GM21529 (cell line): Measurements from ENCODE around the gene SEC14L2.
"Not testable (repeated sequence)": the region's sequence is repeated elsewhere in the genome, so short reads cannot be mapped to it uniquely, and the experiment has no call there.

Source experiments
- ATAC-seq: cut with Tn5 transposase; IDR thresholded peaks from one replicate; pipeline ENCODE4 v1.9.1; 2021; ENCODE audit not compliant: unreplicated experiment

SEC14L2 gene

DNA sequence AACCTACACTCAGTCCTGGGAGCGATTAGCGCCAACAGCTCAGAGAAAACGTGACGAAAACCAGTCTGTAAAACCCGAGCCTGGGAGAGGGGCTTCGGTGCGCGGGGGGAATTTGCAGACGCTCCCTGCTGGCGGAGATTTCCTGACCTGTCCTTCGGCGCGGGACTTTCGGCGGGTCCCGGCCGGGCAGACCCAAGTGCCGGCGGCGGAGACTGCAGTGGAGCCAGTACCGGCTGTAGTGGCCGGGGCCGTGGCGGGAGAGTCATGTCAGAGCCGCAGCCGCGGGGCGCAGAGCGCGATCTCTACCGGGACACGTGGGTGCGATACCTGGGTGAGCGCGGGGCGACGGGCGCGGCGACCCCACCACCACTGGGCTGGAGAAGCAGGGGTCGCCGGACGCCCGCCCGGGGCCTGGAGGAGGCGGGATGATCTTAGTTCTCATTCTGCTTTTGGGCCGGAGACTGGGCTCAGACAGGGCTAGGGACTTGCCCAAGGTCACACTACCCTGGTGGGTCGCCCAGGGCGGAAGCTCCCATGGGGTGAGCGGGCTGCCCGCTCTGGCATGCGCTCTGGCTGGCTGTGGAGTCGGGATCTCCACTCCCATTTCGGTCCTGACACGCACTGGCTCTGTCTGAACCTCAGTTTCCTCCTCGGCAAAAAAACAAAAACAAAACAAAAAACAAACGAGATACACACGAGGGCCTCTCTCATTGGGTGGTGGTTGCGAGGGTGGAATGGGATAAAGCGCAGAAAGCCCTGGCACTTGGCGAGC is 29.0 kb downstream of the SEC14L2 start, which contains the start of gene MTFP1:
Gene MTFP1 (plus strand): TSS at position 153 of the 772 bp plus-strand sequence. CDS start 112 bp downstream, at position 265.
- no peak for ATAC-seq

DNA sequence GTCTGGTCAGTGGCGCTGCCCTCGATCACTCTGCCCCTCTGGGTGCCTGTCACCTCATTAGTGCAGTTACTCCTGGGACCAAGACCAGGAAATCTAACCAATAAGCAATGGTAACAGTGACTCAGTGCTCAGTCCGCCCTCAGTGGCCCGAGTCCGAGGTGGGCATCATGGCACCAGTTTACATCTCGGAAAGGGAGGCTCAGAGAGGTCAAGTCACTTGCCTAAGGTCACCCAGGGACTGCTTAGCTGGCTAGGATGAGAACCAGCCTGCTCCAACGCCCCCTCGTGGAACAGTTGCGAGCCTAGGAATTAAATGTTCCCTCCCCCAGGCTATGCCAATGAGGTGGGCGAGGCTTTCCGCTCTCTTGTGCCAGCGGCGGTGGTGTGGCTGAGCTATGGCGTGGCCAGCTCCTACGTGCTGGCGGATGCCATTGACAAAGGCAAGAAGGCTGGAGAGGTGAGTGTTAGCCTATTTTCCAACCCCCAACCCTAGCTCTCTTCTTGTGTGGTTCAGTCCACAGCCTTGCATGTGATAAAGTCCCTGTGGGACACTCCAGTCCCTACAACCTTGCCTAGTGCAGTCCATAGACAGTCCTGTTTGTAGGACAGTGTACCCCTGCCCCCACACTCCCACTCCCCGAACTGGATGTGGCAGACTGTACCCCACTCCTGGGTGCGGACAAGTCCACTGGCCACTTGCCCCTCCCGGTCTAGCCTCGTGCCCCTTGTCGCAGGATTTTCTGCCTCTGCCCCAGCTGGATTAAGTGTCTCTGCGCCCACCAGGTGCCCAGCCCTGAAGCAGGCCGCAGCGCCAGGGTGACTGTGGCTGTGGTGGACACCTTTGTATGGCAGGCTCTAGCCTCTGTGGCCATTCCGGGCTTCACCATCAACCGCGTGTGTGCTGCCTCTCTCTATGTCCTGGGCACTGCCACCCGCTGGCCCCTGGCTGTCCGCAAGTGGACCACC is 29.9 kb downstream of the SEC14L2 start:
- no peak for ATAC-seq

DNA sequence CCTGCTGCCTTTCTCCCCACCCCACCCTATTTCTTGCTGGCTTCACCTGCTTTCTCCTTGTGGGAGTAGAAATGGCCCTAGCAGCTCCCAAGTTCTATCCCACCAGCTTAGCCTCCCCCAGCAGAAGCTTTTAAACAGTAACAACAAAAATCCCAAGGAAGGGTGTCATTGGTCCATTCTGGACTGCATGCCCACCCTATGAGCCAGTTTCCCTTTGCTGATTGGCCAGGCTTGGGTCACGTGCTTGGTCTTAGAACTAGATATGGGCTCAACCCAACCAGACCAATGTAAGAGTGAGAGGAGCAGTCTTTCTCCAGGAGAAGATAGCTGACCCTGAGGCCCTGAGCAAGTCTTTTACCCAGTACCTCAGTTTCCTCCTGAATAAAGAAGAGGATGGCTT is 31.1 kb downstream of the SEC14L2 start:
- no peak for ATAC-seq

DNA sequence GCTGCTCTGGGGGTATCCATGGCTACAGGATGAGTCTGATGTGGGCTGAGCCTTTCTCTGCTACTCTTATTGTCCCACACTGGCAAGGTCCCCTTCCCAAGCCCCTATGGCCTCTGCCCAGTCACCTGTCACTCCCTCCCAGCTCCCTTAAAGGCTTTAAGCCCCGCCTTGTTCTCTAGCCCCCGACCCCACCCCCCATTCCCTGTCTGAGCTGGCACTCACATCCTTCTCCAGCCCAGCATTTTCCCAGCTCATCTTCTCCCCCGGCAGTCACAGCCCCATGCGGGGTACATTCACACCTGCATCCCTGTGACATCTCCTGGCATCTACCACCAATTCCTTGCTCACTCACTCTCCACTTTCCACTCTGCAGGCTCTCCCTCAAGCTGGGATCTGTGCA is 33.1 kb downstream of the SEC14L2 start:
- ATAC-seq = no peak

DNA sequence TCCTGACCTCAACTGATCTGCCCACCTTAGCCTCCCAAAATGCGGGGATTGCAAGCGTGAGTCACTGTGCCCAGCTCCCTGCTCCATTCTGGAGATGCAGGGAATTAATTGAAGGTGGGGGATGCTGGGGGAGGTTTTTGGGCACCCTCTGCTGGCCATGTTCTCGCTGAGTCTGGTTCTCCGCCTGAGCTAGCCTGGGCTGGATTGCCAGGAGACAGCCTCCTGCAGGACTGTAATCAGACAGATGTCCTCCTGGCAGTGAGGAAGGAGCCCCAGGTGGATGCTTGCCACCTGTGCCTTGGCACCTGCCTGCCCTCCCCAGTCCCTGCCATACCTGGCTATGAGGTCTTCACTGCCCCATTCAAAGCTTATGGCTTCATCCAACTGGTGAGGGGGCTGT is 34.1 kb downstream of the SEC14L2 start:
- no peak for ATAC-seq

DNA sequence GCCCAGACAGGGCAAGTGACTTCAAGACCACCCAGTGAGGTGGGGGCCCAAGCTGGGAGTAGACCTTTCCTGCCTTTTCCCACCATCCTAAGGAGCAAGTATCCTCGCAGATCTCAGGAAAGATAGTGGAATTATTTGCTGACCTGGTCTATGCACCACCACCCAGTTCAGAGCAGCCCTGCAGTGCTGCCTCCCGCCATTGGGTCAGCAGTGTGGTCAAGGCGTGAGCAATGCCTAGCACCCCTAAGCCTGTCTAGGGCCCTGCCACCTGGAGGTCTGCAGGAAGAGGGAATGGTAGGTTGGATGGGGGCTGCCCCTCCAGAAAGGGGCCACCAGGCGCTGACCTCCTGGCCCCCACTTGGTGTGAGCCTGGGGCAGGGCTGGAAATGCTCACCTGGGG is 35.3 kb downstream of the SEC14L2 start:
- ATAC-seq = no peak

DNA sequence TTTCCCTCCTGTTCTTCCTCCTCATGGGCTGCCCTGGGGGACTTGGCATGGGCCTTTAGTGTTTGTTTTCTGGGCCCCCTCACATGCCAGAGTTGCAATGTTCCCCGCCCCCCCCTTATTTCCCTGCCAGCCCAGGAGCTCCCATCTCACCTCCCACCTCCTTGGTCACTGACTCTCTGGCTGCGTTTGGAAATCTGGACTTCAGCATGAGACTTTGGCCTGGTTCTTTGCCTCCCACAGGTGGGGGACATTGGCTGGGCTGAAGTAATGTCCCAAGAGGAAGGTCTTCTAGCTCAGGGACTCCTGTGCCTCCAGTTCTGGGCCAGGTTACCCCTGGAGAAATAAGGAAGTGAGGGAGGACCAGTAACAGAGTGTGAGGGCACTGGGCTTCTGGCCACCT is 35.7 kb downstream of the SEC14L2 start:
- no peak for ATAC-seq

DNA sequence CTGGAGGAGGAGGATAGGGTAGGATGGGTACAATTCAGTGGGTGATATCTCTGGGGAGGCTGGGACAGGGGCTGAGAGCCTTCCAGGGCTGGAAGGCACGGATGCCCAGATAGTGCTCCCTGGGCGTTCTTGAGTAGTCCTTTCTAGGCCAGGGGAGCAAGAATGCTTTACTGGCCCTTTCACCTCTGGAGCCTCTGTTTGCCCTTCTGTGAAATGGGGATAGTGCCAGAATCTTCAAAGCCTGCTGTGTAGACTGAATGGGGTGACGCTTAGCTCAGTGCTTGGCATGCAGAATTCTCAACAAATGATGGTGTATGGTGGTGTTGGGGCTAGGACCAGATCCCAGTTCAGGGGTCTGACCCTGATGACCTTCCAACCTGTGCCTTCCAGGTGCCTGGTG is 36.4 kb downstream of the SEC14L2 start:
- no peak for ATAC-seq

DNA sequence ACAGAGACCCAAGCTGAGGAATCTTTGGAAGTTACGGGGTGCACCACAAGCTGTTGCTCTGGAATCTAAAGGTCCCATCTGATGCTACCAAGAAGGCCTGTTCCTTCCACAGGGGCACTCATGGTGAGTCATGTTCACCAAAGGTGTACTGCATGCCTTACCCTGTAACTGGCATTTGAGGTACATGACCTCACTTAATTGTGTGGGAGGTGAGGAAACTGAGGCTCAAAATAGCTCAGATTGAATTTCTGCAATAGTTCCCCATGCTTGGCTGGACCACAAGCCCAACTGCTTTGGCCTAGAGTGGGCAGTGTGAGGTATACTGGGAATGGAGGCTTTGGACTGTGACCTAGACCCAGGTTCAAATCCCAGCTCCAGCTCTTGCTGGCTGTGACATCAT is 37.0 kb downstream of the SEC14L2 start:
- ATAC-seq = no peak

GRCh38 chr22:30434843-30435242 is 38.0 kb downstream of the SEC14L2 start:
- ATAC-seq = no peak

- ATAC-seq = no peak
Measured at GRCh38 chr22:30435674-30436126, 38.9 kb downstream of the SEC14L2 start.

DNA sequence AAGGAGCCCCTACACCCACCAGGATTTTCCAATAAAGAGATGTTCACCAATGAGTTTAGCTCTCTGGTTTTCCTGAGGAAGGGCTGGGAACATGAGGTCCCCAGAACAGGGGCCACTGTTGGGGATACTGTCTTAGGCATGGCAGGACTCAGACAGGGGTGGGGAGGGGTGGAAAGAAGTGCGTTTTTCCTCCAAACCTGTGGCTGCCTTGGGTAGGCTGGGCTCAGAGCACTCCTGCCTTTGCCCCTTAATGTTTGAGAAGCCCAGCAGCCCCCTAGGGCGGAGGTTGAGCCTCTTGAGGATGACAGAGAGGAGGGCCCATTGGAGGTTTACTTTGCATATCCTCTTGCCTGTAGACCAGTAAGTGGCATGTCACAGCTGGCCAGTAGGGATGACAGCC is 39.4 kb downstream of the SEC14L2 start:
- no peak for ATAC-seq

- no peak for ATAC-seq
Measured at GRCh38 chr22:30438559-30438958, 41.7 kb downstream of the SEC14L2 start.

- ATAC-seq = no peak
Measured at GRCh38 chr22:30439226-30439625, 42.4 kb downstream of the SEC14L2 start.

- no peak for ATAC-seq
Measured at GRCh38 chr22:30439836-30440235, 43.0 kb downstream of the SEC14L2 start.

GRCh38 chr22:30441088-30441487 is 44.3 kb downstream of the SEC14L2 start:
- no peak for ATAC-seq

DNA sequence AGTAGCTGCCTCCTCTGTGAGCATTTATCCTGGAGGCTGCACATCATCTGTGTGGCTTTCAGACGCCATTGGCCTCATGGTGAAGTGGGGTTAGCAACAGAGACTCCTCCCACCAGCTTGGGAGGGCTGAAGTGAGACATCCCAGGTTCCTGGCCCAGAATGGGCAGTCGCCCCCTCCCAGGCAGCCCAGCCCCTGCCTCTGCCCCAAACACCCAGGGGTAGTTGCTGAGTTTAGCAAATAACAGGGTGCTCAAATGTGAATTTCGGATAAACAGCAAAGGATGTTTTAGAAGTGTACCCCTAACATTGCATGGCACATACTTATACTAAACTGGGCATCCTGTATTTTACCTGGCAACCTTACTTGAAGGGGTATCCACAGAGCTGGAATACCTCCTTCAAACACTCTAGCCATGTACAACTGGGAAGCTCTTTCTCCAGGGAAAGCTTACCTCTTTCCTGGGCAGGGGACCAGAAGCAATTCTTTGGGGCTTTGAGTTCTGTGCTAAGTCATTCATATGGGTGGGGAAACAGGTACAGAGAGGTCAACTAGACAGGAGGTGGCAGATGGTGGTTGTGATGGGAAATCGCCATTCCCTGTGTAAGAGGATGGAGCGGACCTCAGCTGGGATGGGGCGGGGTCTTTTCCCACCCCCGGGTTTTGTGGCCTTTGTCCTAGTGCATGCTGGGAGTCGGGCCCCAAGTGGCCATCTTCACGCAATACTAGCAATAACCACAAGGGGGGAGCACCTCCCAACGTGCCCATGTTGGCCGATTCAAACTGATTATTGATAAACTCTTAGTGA is 48.0 kb downstream of the SEC14L2 start:
- ATAC-seq = no peak

GRCh38 chr22:30445438-30446145 is 48.8 kb downstream of the SEC14L2 start:
- ATAC-seq = no peak

DNA sequence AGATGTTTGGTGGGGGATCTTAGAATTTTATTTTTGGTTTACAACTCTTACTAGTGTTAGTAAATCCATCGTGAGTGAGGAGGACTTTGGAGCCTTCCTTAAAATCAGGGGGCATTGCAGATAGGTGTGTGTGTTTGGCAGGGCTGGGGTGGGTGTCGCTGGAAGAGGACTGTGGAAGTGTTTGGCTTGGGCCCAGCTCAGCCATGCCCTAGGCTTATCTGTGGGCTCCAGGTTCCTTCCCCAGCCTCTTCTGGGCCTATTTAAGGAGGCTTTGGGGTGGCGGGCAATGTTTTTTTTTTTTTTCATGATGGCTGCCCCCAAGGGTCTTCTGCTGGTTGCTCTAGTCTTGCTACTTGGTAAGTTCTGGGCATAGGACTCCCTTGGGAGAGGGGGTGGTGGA is 50.8 kb downstream of the SEC14L2 start:
- no peak for ATAC-seq

GRCh38 chr22:30451488-30451887 is 54.7 kb downstream of the SEC14L2 start:
- ATAC-seq = not testable (repeated sequence)
